ENCODE data around the gene GALNT11.
"Not testable (repeated sequence)": the region's sequence is repeated elsewhere in the genome, so short reads cannot be mapped to it uniquely, and the experiment has no call there.

GALNT11 gene

GRCh38 chr7:152025077-152025936 lies at the start of gene GALNT11:
Gene GALNT11, plus strand, starts transcription at chr7:152025674. Its CDS starts 68,554 bp downstream, at chr7:152094228.
- DNase-seq (ENCODE audit: low read depth) = peak; percentile 20

DNA sequence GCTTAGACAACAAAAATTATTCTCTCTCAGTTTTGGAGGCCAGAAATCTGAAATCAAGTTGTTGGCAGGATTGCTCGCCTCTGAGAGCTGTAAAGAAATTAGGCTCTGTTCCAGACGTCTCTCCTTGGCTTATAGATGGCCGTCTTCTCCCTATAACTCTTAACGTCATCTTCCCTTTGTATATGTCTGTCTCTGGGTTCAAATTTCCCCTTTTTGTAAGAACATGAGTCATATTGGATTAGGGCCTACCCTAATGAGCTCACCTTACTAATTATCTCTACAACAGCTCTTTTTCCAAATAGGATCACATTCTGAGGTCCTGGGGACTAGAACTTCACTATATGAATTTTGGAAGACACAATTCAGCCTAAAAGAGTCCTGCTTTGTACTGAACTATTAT lies 46.9 kb upstream of the GALNT11 start:
- DNase-seq (ENCODE audit: low read depth) = no peak

DNA sequence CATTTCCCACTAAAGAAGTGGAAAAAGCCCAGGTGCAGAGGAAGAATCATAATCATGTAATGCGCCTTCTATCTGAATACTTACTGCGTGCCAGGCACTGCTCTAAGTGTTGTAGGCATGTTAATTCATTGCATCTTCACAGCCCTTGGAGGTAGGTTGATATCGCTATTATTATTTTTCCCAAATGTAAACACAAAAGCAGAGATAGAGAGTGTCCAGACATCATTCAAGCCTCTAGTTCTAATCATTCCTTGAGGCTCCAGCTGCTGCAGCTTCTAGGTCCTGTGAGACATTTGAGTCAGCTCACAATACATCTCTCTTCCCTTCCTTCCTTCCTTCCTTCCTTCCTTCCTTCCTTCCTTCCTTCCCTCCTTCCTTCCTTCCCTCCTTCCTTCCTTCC lies 44.3 kb upstream of the GALNT11 start:
- DNase-seq (ENCODE audit: low read depth) = no peak

DNA sequence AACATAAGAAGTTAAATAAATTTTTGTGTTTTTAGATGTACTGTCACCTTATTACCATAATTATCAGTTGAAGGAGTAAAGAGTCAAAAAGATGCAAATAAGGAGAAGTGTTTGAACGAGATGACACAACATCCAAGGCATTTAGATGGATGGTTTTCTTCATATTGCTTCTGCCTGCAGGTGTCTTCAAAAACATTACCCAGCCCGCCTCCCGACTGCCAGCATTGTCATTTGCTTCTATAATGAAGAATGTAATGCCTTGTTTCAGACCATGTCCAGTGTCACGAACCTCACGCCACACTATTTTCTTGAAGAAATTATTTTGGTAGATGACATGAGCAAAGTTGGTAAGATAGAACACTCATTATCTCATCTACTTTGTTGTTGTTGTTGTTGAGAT lies 42.7 kb upstream of the GALNT11 start:
- no peak for DNase-seq (ENCODE audit: low read depth)

DNA sequence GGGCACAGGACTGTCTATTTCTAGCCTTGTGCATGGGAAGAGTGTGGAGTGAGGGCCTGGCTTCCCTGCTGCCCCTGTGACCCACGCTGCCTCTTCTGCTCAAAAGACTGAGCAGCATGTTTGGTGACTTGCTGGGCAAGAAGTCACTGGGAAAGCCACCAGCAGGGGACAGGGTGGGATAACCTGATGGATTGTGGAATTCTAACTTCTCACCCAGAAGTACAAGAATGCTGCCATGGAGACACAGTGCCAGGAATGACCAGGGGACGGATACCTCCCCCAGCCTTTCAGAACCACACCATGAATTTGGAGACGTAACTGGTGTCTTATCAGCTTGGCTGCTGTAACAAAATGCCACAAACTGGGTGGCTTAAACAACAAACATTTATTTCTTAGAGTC lies 40.9 kb upstream of the GALNT11 start:
- DNase-seq (ENCODE audit: low read depth) = no peak

GRCh38 chr7:151987748-151988529 lies 37.5 kb upstream of the GALNT11 start:
- DNase-seq (ENCODE audit: low read depth) = no peak

- DNase-seq (ENCODE audit: low read depth) = no peak
These were observed 33.1 kb upstream of the GALNT11 start for GRCh38 chr7:151992375-151992774.

- no peak for DNase-seq (ENCODE audit: low read depth)
These were observed 31.3 kb upstream of the GALNT11 start for GRCh38 chr7:151993977-151994676.

DNA sequence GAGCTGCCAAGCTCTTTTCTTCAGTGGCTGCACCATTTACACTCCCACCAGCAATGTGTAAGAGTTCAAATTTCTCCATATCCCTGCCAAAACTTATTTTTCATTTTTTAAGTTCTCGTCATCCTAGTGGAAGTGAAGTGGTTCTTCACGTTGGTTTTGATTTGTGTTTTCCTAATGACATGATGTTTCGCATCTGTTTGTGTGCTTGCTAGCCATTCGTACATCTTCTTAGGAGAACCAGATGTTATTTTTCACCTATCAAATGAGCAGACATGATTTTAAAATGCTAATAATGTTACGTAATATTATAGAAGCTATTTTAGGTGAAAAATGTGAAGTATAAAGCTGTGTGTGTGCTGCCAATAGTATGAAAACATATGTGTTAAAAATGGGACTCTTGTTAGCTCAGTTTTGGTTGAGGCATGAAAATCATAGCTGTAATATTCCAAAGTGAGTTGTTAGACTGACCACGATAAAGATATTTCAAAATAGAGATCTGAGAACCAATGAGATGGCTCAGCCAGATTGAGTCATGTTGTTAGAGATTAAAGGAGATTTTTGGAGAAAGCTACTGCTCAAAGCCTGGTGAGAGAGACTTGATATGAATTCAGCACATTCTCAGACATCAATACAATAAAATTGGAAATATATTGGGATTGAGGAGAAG lies 25.9 kb upstream of the GALNT11 start:
- DNase-seq (ENCODE audit: low read depth) = no peak

DNA sequence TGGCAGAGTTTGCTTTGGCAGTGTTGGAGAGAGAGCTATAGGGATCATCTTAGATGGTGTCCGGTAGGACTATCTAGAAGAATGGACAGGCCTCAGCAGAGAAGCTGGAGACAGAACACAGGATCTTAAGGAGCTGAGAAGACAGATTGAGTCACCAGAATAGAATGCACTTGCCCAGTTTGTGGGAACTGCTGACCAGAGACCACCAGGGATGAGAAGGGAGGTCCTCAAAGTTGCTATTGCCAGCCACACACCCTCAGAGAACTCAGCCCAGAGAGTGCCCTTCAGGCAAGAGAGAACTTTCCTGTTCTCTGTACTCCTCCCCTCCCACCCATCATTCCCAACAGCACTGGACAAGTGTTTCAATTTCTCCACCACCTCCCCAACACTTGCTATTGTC lies 25.3 kb upstream of the GALNT11 start:
- no peak for DNase-seq (ENCODE audit: low read depth)

- no peak for DNase-seq (ENCODE audit: low read depth)
These were observed 19.1 kb upstream of the GALNT11 start for GRCh38 chr7:152006336-152006735.

- no peak for DNase-seq (ENCODE audit: low read depth)
These were observed 13.6 kb upstream of the GALNT11 start for GRCh38 chr7:152011860-152012259.

DNA sequence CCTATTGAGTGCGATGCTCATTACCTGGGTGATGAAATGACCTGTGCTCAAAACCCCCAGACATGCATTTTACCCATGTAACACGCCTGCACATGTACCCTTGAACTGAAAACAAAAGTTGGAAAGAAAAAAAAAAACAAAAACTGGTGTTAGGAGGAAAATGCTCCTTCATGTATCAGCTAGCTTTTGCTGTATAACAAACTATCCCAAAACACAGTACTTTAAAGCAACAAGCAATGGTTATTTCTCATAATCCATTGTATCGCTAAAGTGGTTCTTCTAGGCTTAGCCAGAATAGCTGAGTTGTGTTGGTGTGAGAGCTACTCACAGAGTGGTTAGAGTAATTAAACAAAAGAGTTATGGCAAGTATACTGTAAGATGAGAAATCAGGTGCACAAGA lies 12.2 kb upstream of the GALNT11 start:
- no peak for DNase-seq (ENCODE audit: low read depth)

DNA sequence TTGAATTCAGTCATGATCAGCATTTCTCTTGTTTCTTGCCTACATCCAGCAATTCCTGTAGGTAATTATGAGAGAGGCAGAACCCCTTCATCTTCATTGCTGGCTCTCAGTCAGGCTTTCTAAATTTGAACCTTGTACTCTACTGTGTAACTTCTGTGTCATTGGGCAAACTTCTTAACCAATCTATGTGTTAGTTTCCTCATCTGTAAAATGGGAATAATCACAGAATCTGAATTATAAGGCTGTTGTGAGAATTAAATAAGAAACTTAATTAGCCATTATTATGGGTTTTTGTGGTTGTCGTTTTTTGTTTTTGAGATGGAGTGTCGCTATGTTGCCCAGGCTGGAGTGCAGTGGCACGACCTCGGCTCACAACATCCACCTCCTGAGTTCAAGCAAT lies 11.5 kb upstream of the GALNT11 start:
- no peak for DNase-seq (ENCODE audit: low read depth)

GRCh38 chr7:152014722-152015121 lies 10.8 kb upstream of the GALNT11 start:
- no peak for DNase-seq (ENCODE audit: low read depth)

GRCh38 chr7:152015600-152015999 lies 9.9 kb upstream of the GALNT11 start:
- DNase-seq (ENCODE audit: low read depth) = no peak

GRCh38 chr7:152016947-152017346 lies 8.5 kb upstream of the GALNT11 start:
- DNase-seq (ENCODE audit: low read depth) = no peak

DNA sequence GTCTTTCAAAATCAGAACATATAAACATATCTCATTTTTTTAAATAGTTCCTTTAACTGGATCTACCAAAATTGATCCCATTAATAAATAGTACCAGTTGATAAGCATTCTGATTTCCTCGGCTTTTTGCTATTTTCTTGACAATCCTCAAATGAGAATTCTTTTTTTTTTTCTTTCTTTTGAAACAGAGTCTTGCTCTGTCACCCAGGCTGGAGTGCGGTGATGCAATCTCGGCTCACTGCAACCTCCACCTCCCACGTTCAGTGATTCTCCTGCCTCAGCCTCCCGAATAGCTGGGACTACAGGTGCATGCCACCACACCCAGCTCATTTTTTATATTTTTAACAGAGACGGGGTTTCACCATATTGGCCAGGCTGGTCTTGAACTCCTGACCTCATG lies 7.8 kb upstream of the GALNT11 start:
- not testable (repeated sequence) for DNase-seq (ENCODE audit: low read depth)

DNA sequence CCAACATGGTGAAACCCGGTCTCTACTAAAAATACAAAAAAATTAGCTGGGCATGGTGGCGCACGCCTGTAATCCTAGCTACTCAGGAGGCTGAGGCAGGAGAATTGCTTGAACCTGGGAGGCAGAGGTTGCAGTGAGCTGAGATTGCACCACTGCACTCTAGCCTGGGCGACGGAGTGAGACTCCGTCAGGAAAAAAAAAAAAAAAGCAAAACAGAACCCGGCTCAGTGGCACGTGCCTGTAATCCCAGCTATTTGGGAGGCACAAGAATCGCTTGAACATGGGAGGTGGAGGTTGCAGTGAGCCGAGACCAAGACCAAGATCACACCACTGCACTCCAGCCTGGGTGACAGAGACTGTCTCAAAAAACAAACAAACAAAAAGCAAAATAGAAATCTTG lies 3.7 kb upstream of the GALNT11 start:
- DNase-seq (ENCODE audit: low read depth) = not testable (repeated sequence)

DNA sequence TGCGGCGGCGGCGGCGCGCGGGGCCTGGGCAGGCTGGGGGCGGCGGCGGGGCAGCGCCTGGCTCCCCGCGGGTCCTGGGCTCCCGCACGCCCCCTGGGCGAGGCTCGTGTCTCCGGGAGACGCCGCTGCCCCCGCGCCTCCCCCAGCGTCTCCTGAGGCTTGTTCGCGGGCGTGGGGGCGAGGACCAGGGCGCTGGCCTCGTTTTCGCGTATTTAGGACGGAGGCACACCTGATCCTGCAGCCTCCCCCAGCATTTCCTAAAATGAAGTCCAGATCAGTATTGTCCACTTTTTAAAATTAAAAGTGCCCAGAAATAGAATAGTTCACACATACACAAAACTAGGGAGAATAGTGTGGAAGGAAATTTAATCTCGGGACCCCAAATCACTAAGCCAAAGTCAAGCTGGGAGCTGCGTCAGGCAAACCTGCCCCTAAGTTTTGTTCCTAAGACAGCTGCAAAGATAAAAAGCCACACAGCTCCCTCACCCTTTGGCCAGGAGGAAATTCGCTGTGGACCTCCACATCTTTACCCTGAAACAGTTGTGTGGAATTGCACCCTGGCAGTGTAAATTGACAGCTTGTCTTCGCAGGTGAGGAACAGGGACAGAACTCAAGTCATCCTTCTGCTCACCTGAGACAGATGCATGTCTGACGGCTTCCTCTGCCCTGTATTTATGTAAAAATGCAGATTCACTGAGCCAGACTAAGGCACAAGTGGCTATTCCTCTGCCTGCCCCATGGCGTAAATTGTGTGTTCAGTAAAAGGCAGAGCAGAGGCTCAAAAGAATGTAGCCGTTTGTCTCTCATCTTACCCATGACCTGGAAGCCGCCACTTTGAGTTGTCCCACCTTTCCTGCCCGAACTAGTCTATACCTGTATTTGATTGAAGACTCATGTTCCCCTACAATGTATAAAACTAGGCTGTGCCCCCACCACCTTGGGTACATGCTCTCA lies 740 bp downstream of the GALNT11 start:
- no peak for DNase-seq (ENCODE audit: low read depth)
